ENCODE data around the gene SYNPO2. TPM values are rescaled to one million over a fixed set of nuclear protein-coding genes. Genes with fewer than 3 reads are reported as not detected.

SYNPO2 gene, protein sequence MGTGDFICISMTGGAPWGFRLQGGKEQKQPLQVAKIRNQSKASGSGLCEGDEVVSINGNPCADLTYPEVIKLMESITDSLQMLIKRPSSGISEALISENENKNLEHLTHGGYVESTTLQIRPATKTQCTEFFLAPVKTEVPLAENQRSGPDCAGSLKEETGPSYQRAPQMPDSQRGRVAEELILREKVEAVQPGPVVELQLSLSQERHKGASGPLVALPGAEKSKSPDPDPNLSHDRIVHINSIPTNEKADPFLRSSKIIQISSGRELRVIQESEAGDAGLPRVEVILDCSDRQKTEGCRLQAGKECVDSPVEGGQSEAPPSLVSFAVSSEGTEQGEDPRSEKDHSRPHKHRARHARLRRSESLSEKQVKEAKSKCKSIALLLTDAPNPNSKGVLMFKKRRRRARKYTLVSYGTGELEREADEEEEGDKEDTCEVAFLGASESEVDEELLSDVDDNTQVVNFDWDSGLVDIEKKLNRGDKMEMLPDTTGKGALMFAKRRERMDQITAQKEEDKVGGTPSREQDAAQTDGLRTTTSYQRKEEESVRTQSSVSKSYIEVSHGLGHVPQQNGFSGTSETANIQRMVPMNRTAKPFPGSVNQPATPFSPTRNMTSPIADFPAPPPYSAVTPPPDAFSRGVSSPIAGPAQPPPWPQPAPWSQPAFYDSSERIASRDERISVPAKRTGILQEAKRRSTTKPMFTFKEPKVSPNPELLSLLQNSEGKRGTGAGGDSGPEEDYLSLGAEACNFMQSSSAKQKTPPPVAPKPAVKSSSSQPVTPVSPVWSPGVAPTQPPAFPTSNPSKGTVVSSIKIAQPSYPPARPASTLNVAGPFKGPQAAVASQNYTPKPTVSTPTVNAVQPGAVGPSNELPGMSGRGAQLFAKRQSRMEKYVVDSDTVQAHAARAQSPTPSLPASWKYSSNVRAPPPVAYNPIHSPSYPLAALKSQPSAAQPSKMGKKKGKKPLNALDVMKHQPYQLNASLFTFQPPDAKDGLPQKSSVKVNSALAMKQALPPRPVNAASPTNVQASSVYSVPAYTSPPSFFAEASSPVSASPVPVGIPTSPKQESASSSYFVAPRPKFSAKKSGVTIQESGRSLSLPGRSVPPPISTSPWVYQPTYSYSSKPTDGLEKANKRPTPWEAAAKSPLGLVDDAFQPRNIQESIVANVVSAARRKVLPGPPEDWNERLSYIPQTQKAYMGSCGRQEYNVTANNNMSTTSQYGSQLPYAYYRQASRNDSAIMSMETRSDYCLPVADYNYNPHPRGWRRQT
- under 0.01 and 0.61 TPM in 2 replicates for total RNA-seq

GRCh38 chr4:118888666-118889311 lies at the start of gene SYNPO2:
Gene SYNPO2, plus strand, starts transcription at chr4:118888854. Its CDS starts 183 bp downstream, at chr4:118889037.

Other genes starting within 250 kb of the SYNPO2 start
- gene METTL14, start 203.5 kb upstream of the SYNPO2 start, total RNA-seq: 16.7 and 49.0 TPM in 2 replicates
- gene SEC24D, start 52.7 kb upstream of the SYNPO2 start, total RNA-seq: 45.4 and 51.3 TPM in 2 replicates
- 0.15 and 1.3 TPM in 2 replicates for gene MYOZ2, start 247.0 kb downstream of the SYNPO2 start, total RNA-seq

All from epithelial cell of umbilical artery (primary cell).